Stimulated activated CD4-positive, alpha-beta T cell treated with anti-CD3 and anti-CD28 coated beads, Interleukin-4, amount 100 ng/mL, for 4 hours (primary cell): ENCODE results near the gene DEFB121.
"Not testable (repeated sequence)": the region's sequence is repeated elsewhere in the genome, so short reads cannot be mapped to it uniquely, and the experiment has no call there.

Experiments
- DNase-seq, 2 experiments: peaks; one replicate each; pipeline ENCODE4 v3.0.0-alpha.2; 2020

DEFB121 gene

GRCh38 chr20:31406115-31406514, at the start of gene DEFB121:
TSS of gene DEFB121 (minus strand) at chr20:31406215. CDS start at chr20:31406152, 63 bp downstream.
- DNase-seq = no peak

- no peak for DNase-seq
These were observed 48.3 kb upstream of the DEFB121 start for GRCh38 chr20:31454361-31454760.

- no peak for DNase-seq
These were observed 46.6 kb upstream of the DEFB121 start for GRCh38 chr20:31452575-31452974.

- DNase-seq = no peak
These were observed 43.7 kb upstream of the DEFB121 start for GRCh38 chr20:31449511-31450414.

GRCh38 chr20:31446084-31446819, 40.2 kb upstream of the DEFB121 start:
- DNase-seq = no peak

GRCh38 chr20:31440012-31440659, 34.1 kb upstream of the DEFB121 start, which contains the start of gene DEFB123:
TSS of gene DEFB123 (plus strand) at chr20:31440632. CDS start at chr20:31440699, 67 bp downstream.
- peak in 1 of 2 experiments; percentile 3 for DNase-seq

GRCh38 chr20:31430568-31431115, 24.6 kb upstream of the DEFB121 start:
- DNase-seq = no peak

GRCh38 chr20:31427576-31427975, 21.6 kb upstream of the DEFB121 start:
- not testable (repeated sequence) for DNase-seq

GRCh38 chr20:31426891-31427551, 21.0 kb upstream of the DEFB121 start:
- DNase-seq = not testable (repeated sequence)

- DNase-seq = no peak
These were observed 19.8 kb upstream of the DEFB121 start for GRCh38 chr20:31425797-31426196.

GRCh38 chr20:31418307-31418706, 12.3 kb upstream of the DEFB121 start:
- DNase-seq = no peak

- DNase-seq = no peak
These were observed 9.6 kb upstream of the DEFB121 start for GRCh38 chr20:31415653-31416052.

- no peak for DNase-seq
These were observed 8.4 kb upstream of the DEFB121 start for GRCh38 chr20:31414381-31414780.

- no peak for DNase-seq
These were observed 4.0 kb upstream of the DEFB121 start for GRCh38 chr20:31410011-31410410.

GRCh38 chr20:31403886-31404285, 2.1 kb downstream of the DEFB121 start:
- no peak for DNase-seq

- DNase-seq = no peak
These were observed 11.1 kb downstream of the DEFB121 start for GRCh38 chr20:31394900-31395299.

GRCh38 chr20:31392836-31393235, 13.2 kb downstream of the DEFB121 start:
- no peak for DNase-seq

- DNase-seq = no peak
These were observed 15.5 kb downstream of the DEFB121 start, which contains the start of gene DEFB119 for GRCh38 chr20:31390490-31390889. TSS of gene DEFB119 (minus strand) at chr20:31390590. CDS start at chr20:31390483, 107 bp downstream.

- no peak for DNase-seq
These were observed 31.7 kb downstream of the DEFB121 start for GRCh38 chr20:31374346-31374745.

- DNase-seq = no peak
These were observed 37.7 kb downstream of the DEFB121 start, which contains the start of gene DEFB118 for GRCh38 chr20:31368301-31368700. TSS of gene DEFB118 (plus strand) at chr20:31368601. CDS start at chr20:31368651, 50 bp downstream.

GRCh38 chr20:31364272-31364671, 41.7 kb downstream of the DEFB121 start:
- not testable (repeated sequence) for DNase-seq

GRCh38 chr20:31363295-31363694, 42.7 kb downstream of the DEFB121 start:
- no peak for DNase-seq
